Activated CD8-positive, alpha-beta T cell treated with anti-CD3 and anti-CD28 coated beads for 36 hours (primary cell): ENCODE results near the gene PRTN3. TPM values are rescaled to one million over a fixed set of nuclear protein-coding genes. Genes with fewer than 3 reads are reported as not detected.

Experiments
- ATAC-seq: fragments of 200-7000 bp; cut with Tn5 transposase; one replicate; pipeline ENCODE4 v1.10.0; 2021; ENCODE audit warnings: mild to moderate bottlenecking, moderate library complexity
- CTCF ChIA-PET: fragments of 350-600 bp; sonication (Branson Sonifier 250); formaldehyde crosslinking; loops from one replicate; lab custom pipeline; 2021; ENCODE audit warnings: antibody characterized with exemption; lab: Charles Lee
- POLR2A ChIA-PET: fragments of 350-600 bp; sonication (Branson Sonifier 250); formaldehyde crosslinking; loops from one replicate; lab custom pipeline; 2021; ENCODE audit warnings: antibody characterized with exemption; lab: Charles Lee
- DNase-seq: peaks from one replicate; pipeline ENCODE4 v3.0.0-alpha.2; 2020
- H3K27ac Mint-ChIP-seq: one replicate; pipeline ENCODE4 v1.8.0; 2021; ENCODE audit warnings: mild to moderate bottlenecking, mixed read lengths
- H3K27me3 Mint-ChIP-seq: one replicate; pipeline ENCODE4 v1.8.0; 2021; ENCODE audit warnings: mixed read lengths
- H3K36me3 Mint-ChIP-seq: one replicate; pipeline ENCODE4 v1.8.0; 2021; ENCODE audit warnings: low read depth, mixed read lengths
- H3K4me1 Mint-ChIP-seq: one replicate; pipeline ENCODE4 v1.8.0; 2021; ENCODE audit warnings: low read depth, mixed read lengths
- H3K4me3 Mint-ChIP-seq: one replicate; pipeline ENCODE4 v1.8.0; 2021; ENCODE audit warnings: mild to moderate bottlenecking, moderate library complexity, mixed read lengths
- H3K9me3 Mint-ChIP-seq: one replicate; pipeline ENCODE4 v1.8.0; 2021; ENCODE audit warnings: mixed read lengths
- CTCF ChIP-seq: fragments of 200-600 bp; IDR thresholded peaks from one replicate; pipeline ENCODE4 v1.8.0; 2022; ENCODE audit warnings: antibody characterized with exemption, mild to moderate bottlenecking
- intact Hi-C: fragments of 100-400 bp; cut with micrococcal nuclease; formaldehyde crosslinking; loops from one replicate; pipeline ENCODE4 v1.10.0; 2022
- total RNA-seq, 2 experiments: library from RNA; stranded (reverse); gene quantifications; one replicate each; pipeline ENCODE4 v1.2.3, GENCODE V29; 2021

Gene PRTN3
- total RNA-seq, 2 experiments from 2014 or later = not detected

- no peak overlapping the region for H3K27ac Mint-ChIP-seq
- DNase-seq = peak; percentile 84
- H3K36me3 Mint-ChIP-seq = no peaks in the 10 kb centered on the region
- no peak for TF ChIP-seq CTCF
- H3K9me3 Mint-ChIP-seq = no peaks in the 10 kb centered on the region
- ChIA-PET POLR2A (interaction anchor here (1.3 to 2.8 kb wide), 5 partner anchors 9 to 121 kb away, joined by 3 to 9 read pairs (median 5); partner anchors contain the start of gene WDR18), CTCF (interaction anchor here (0.8 to 2.5 kb wide), 11 partner anchors 45 to 378 kb away, joined by 3 to 31 read pairs (median 4); partner anchors contain the start of genes KISS1R and WDR18)
- intact Hi-C loops = loop anchor here (2.0 kb wide), 1 partner anchor 58 kb away; no protein-coding TSS in a partner anchor
- peak overlapping the region; percentile 33 for H3K4me3 Mint-ChIP-seq
- H3K27me3 Mint-ChIP-seq = peaks cover 13% of the 10 kb centered on the region
- H3K4me1 Mint-ChIP-seq = peaks cover 14% of the 10 kb centered on the region
- ATAC-seq = peak; percentile 64
These were observed 21.9 kb downstream of the PRTN3 start for GRCh38 chr19:862581-863314.

- peaks cover 11% of the 10 kb centered on the region for H3K27me3 Mint-ChIP-seq
- peaks cover 14% of the 10 kb centered on the region for H3K4me1 Mint-ChIP-seq
- no peaks in the 10 kb centered on the region for H3K36me3 Mint-ChIP-seq
- peak overlapping the region; percentile 26 for H3K4me3 Mint-ChIP-seq
- ATAC-seq (no peak), DNase-seq (no peak)
- ChIA-PET CTCF (interaction anchor here (0.6 to 2.5 kb wide), 27 partner anchors 9 to 378 kb away, joined by 3 to 31 read pairs (median 4); partner anchors contain the start of genes KISS1R, MED16, RNU6-9 and WDR18), POLR2A (interaction anchor here (1.3 to 2.8 kb wide), 6 partner anchors 9 to 121 kb away, joined by 3 to 9 read pairs (median 4); partner anchors contain the start of genes MED16, RNU6-9 and WDR18)
- H3K27ac Mint-ChIP-seq = no peak overlapping the region
- no peak for TF ChIP-seq CTCF
- H3K9me3 Mint-ChIP-seq = no peaks in the 10 kb centered on the region
- intact Hi-C loops = loop anchor here (2.0 kb wide), 1 partner anchor 58 kb away; no protein-coding TSS in a partner anchor
These were observed 22.5 kb downstream of the PRTN3 start for GRCh38 chr19:863315-863620.

GRCh38 chr19:866769-867300, 26.0 kb downstream of the PRTN3 start:
- no peak for ATAC-seq
- POLR2A ChIA-PET = interaction anchor here (0.6 kb wide), 1 partner anchor 66 kb away, joined by 3 read pairs; no protein-coding TSS in a partner anchor
- Mint-ChIP-seq H3K36me3 (peaks cover 7% of the 10 kb centered on the region), H3K9me3 (peaks cover 2% of the 10 kb centered on the region), H3K27ac (no peak overlapping the region), H3K4me3 (no peak overlapping the region), H3K27me3 (peaks cover 3% of the 10 kb centered on the region), H3K4me1 (peaks cover 15% of the 10 kb centered on the region)
- CTCF ChIA-PET = no interaction called here
- no peak for DNase-seq
- intact Hi-C loops = no loop called here
- TF ChIP-seq CTCF = no peak

GRCh38 chr19:867301-867793, 26.5 kb downstream of the PRTN3 start:
- TF ChIP-seq CTCF = no peak
- H3K4me3 Mint-ChIP-seq = no peak overlapping the region
- H3K4me1 Mint-ChIP-seq = peaks cover 19% of the 10 kb centered on the region
- ChIA-PET POLR2A (interaction anchor here (0.6 kb wide), 1 partner anchor 66 kb away, joined by 3 read pairs; no protein-coding TSS in a partner anchor), CTCF (no interaction called here)
- DNase-seq = no peak
- intact Hi-C loops = no loop called here
- H3K27me3 Mint-ChIP-seq = peaks cover 3% of the 10 kb centered on the region
- no peak for ATAC-seq
- peaks cover 9% of the 10 kb centered on the region for H3K36me3 Mint-ChIP-seq
- H3K9me3 Mint-ChIP-seq = peaks cover 2% of the 10 kb centered on the region
- no peak overlapping the region for H3K27ac Mint-ChIP-seq
